ENCODE measurements around the gene AMOT.

- TF ChIP-seq, protein P1, sequence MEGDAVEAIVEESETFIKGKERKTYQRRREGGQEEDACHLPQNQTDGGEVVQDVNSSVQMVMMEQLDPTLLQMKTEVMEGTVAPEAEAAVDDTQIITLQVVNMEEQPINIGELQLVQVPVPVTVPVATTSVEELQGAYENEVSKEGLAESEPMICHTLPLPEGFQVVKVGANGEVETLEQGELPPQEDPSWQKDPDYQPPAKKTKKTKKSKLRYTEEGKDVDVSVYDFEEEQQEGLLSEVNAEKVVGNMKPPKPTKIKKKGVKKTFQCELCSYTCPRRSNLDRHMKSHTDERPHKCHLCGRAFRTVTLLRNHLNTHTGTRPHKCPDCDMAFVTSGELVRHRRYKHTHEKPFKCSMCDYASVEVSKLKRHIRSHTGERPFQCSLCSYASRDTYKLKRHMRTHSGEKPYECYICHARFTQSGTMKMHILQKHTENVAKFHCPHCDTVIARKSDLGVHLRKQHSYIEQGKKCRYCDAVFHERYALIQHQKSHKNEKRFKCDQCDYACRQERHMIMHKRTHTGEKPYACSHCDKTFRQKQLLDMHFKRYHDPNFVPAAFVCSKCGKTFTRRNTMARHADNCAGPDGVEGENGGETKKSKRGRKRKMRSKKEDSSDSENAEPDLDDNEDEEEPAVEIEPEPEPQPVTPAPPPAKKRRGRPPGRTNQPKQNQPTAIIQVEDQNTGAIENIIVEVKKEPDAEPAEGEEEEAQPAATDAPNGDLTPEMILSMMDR (IDR thresholded peaks at IDR 0.05), result no peak
- no peak for TF ChIP-seq POLR2AphosphoS5 (IDR thresholded peaks at IDR 0.05)
Observed at GRCh38 chrX:112820364-112821268, 20.0 kb downstream of the AMOT start.

Data from stomach (tissue), 4 donors.